HepG2 (cell line): ENCODE results near the gene TMEM154.

Experiments
- AKAP8 ChIP-seq: sonication (generic); formaldehyde crosslinking; IDR thresholded peaks from 2 replicates; pipeline ENCODE4 v1.5.1; 2020; ENCODE audit warnings: mild to moderate bottlenecking, missing genetic modification reagents
- CENPX ChIP-seq: sonication (generic); formaldehyde crosslinking; IDR thresholded peaks from 2 replicates; pipeline ENCODE4 v1.9.0; 2021; ENCODE audit warnings: mild to moderate bottlenecking, missing genetic modification reagents, moderate library complexity
- FOXA3 ChIP-seq: IDR thresholded peaks from 2 replicates; pipeline ENCODE4 v1.6.1; 2016; ENCODE audit warnings: missing genetic modification reagents, missing compliant biosample characterization
- MAFG ChIP-seq: sonication (generic); formaldehyde crosslinking; IDR thresholded peaks from 2 replicates; pipeline ENCODE4 v1.5.1; 2020; ENCODE audit warnings: mild to moderate bottlenecking, missing genetic modification reagents
- MBNL3 ChIP-seq: fragments of 250-450 bp; sonication (Bioruptor Pico); conservative IDR thresholded peaks from 2 replicates; pipeline ENCODE4 v1.8.0; 2022; ENCODE audit warnings: mild to moderate bottlenecking, inconsistent platforms
- MEF2D ChIP-seq: sonication (generic); formaldehyde crosslinking; IDR thresholded peaks from 2 replicates; pipeline ENCODE4 v1.5.1; 2020; ENCODE audit warnings: mild to moderate bottlenecking, missing genetic modification reagents
- NFIC ChIP-seq: IDR thresholded peaks from 2 replicates; pipeline ENCODE4 v1.6.1; 2012; ENCODE audit warnings: mild to moderate bottlenecking, low read length, inconsistent platforms
- POLR2A ChIP-seq, 2 experiments: IDR thresholded peaks; 2 replicates each; pipeline ENCODE4 v1.6.1; 2011; ENCODE audit warnings: low read depth in 2 of 2, low read length in 2 of 2, mild to moderate bottlenecking in 1 of 2, moderate library complexity in 1 of 2; ENCODE audit not compliant: insufficient read depth in 1 of 2
- RAD21 ChIP-seq: fragments of 450-650 bp; formaldehyde crosslinking; IDR thresholded peaks from 2 replicates; pipeline ENCODE4 v1.5.0; 2020; ENCODE audit warnings: mild to moderate bottlenecking
- SP140L ChIP-seq: sonication (generic); formaldehyde crosslinking; IDR thresholded peaks from 2 replicates; pipeline ENCODE4 v1.4.0; 2020; ENCODE audit warnings: missing genetic modification reagents, borderline replicate concordance
- ZBTB21 ChIP-seq: sonication (generic); formaldehyde crosslinking; IDR thresholded peaks from 2 replicates; pipeline ENCODE4 v1.4.0; 2020; ENCODE audit warnings: missing genetic modification reagents
- ZNF512B ChIP-seq: sonication (generic); formaldehyde crosslinking; IDR thresholded peaks from 2 replicates; pipeline ENCODE4 v1.5.1; 2020; ENCODE audit warnings: missing genetic modification reagents, mild to moderate bottlenecking, borderline replicate concordance
- TF ChIP-seq, protein P1 (sequence below): sonication (generic); formaldehyde crosslinking; IDR thresholded peaks from 2 replicates; pipeline ENCODE4 v1.5.0; 2020; ENCODE audit warnings: mild to moderate bottlenecking, missing genetic modification reagents, moderate library complexity

- TF ChIP-seq ZBTB21 (CRISPR knock-in tag) (no peak), MBNL3 (no peak), MEF2D (CRISPR knock-in tag) (no peak), SP140L (CRISPR knock-in tag) (no peak), NFIC (no peak), MAFG (CRISPR knock-in tag) (no peak), CENPX (CRISPR knock-in tag) (no peak), AKAP8 (CRISPR knock-in tag) (no peak), RAD21 (CRISPR knock-in tag) (no peak), ZNF512B (CRISPR knock-in tag) (no peak), FOXA3 (no peak), POLR2A (IDR thresholded peaks at IDR 0.05; ENCODE audit: insufficient read depth in 1 of 2, low read depth in 2 of 2, low read length in 2 of 2) (no peak)
- TF ChIP-seq, protein P1, sequence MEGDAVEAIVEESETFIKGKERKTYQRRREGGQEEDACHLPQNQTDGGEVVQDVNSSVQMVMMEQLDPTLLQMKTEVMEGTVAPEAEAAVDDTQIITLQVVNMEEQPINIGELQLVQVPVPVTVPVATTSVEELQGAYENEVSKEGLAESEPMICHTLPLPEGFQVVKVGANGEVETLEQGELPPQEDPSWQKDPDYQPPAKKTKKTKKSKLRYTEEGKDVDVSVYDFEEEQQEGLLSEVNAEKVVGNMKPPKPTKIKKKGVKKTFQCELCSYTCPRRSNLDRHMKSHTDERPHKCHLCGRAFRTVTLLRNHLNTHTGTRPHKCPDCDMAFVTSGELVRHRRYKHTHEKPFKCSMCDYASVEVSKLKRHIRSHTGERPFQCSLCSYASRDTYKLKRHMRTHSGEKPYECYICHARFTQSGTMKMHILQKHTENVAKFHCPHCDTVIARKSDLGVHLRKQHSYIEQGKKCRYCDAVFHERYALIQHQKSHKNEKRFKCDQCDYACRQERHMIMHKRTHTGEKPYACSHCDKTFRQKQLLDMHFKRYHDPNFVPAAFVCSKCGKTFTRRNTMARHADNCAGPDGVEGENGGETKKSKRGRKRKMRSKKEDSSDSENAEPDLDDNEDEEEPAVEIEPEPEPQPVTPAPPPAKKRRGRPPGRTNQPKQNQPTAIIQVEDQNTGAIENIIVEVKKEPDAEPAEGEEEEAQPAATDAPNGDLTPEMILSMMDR (CRISPR knock-in tag) = no peak
Measured at GRCh38 chr4:152591396-152591795, 88.4 kb downstream of the TMEM154 start.
